Body of pancreas (tissue), 4 donors: ENCODE data around the gene LRRN4.

ENCODE experiments used
- CTCF ChIP-seq, 7 experiments: fragments of 450-650 bp in 4 of 7; fragments of 200-600 bp in 3 of 7; sonication (generic) in 3 of 7; IDR thresholded peaks; one replicate each; pipeline ENCODE4 v1.5.1; 2016 to 2019; ENCODE audit warnings: antibody characterized with exemption in 7 of 7
- POLR2A ChIP-seq, 3 donors: fragments of 450-650 bp; IDR thresholded peaks; one replicate each; pipeline ENCODE4 v1.6.1; 2016; ENCODE audit warnings: antibody characterized with exemption in 3 of 3, mild to moderate bottlenecking in 2 of 3

GRCh38 chr20:6094063-6094462 is 40.2 kb upstream of the LRRN4 start:
- TF ChIP-seq CTCF (IDR thresholded peaks at IDR 0.05) (no peak), POLR2A (IDR thresholded peaks at IDR 0.05) (no peak)
